Upper lobe of left lung (tissue), 6 donors: ENCODE results near the gene EXOSC1. TPM values are rescaled to one million over a fixed set of nuclear protein-coding genes. Genes with fewer than 3 reads are reported as not detected.
"Not testable (repeated sequence)": the region's sequence is repeated elsewhere in the genome, so short reads cannot be mapped to it uniquely, and the experiment has no call there.

Experiments
- ATAC-seq, 2 donors: fragments of 200-7000 bp; cut with Tn5 transposase; one replicate each; pipeline ENCODE4 v1.9.1; 2022; ENCODE audit warnings: mild to moderate bottlenecking in 2 of 2, moderate library complexity in 2 of 2; ENCODE audit not compliant: low FRiP score in 2 of 2
- DNase-seq, 2 donors: peaks; one replicate each; pipeline ENCODE4 v3.0.0-alpha.2; 2019 to 2020
- H3K27ac ChIP-seq, 4 donors: fragments of 200-600 bp; sonication (generic); one replicate each; pipeline ENCODE4 v1.5.1; 2016 to 2019
- H3K27me3 ChIP-seq, 4 donors: fragments of 200-600 bp; sonication (generic); one replicate each; pipeline ENCODE4 v1.5.1; 2017 to 2019
- H3K36me3 ChIP-seq, 4 donors: fragments of 200-600 bp; sonication (generic); one replicate each; pipeline ENCODE4 v1.5.1; 2016 to 2019
- H3K4me1 ChIP-seq, 4 donors: fragments of 200-600 bp; sonication (generic); one replicate each; pipeline ENCODE4 v1.5.1; 2018 to 2019
- H3K4me3 ChIP-seq, 4 donors: fragments of 200-600 bp; sonication (generic); one replicate each; pipeline ENCODE4 v1.5.1; 2017 to 2019; ENCODE audit warnings: mild to moderate bottlenecking in 2 of 4, moderate library complexity in 1 of 4
- H3K9me3 ChIP-seq, 4 donors: fragments of 200-600 bp; sonication (generic); one replicate each; pipeline ENCODE4 v1.5.1; 2018 to 2019
- EP300 ChIP-seq, 4 donors: sonication (generic); formaldehyde crosslinking; IDR thresholded peaks; one replicate each; pipeline ENCODE4 v1.5.1; 2017; ENCODE audit warnings: antibody characterized with exemption in 4 of 4, control low read depth in 2 of 4
- POLR2A ChIP-seq, 4 donors: fragments of 450-650 bp; IDR thresholded peaks; one replicate each; pipeline ENCODE4 v1.5.1; 2016 to 2017; ENCODE audit warnings: antibody characterized with exemption in 4 of 4, mild to moderate bottlenecking in 2 of 4
- POLR2AphosphoS5 ChIP-seq, 2 donors: sonication (generic); formaldehyde crosslinking; IDR thresholded peaks; one replicate each; pipeline ENCODE4 v1.5.1; 2017; ENCODE audit warnings: antibody characterized with exemption in 2 of 2
- WGBS, 2 donors: methylation state at CpG; one replicate each; pipeline ENCODE4 v1.1.5; 2017 to 2018; 5-methylcytosine and 5-hydroxymethylcytosine counted together
- total RNA-seq, 6 donors: library from RNA; depleted of rRNA in 4 of 6; stranded (reverse); fragments of >200 nt in 4 of 6; gene quantifications; one replicate each; pipeline versions ENCODE4 v1.1.0 to v1.2.1, GENCODE V29; 2016 to 2021
- TF ChIP-seq, protein P1 (sequence below), 6 experiments: fragments of 450-650 bp in 4 of 6; fragments of 200-600 bp in 2 of 6; sonication (generic) in 2 of 6; IDR thresholded peaks; one replicate each; pipeline ENCODE4 v1.5.1; 2016 to 2019; ENCODE audit warnings: antibody characterized with exemption in 6 of 6
- donor health status: DM: no; HTN: no; CAD: no; lungs with moderate emphysema.
- donor health status: DM: no; HTN: yes; CAD: no; lungs with severe emphysema.

EXOSC1 gene
- total RNA-seq, 6 donors from 2014 or later: 19.5 to 30.4 (median 28.1) TPM

DNA sequence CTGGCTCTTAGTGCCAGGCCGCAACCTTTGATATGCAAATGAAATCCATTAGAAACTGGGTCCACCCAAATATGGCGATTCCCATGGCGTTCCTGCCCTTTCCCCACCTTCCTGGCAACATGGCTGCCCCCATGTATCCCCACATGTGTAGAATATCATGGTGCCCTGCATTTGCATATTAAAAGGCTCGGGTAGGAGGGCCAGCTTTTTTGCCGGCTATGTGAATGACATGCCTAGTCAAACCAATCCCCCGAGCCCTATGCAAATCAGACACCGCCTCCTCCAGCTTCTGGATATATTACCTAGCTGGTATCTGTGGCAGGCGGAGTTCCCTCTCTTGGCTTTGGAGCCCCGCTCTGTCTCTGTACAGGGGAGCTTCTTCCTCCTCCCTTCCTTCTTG, 34.1 kb upstream of the EXOSC1 start:
- Histone ChIP-seq H3K9me3 (no peaks in the 10 kb centered on the region), H3K27me3 (no peaks in the 10 kb centered on the region), H3K4me1 (peaks cover 0 to 41% (median 14%) of the 10 kb centered on the region in 4 donors), H3K27ac (peak overlapping the region in 1 of 4 donors; percentile 15), H3K36me3 (peaks cover 18 to 74% (median 47%) of the 10 kb centered on the region in 4 donors), H3K4me3 (no peak overlapping the region)
- TF ChIP-seq POLR2A (IDR thresholded peaks at IDR 0.05) (no peak), EP300 (IDR thresholded peaks at IDR 0.05) (no peak), POLR2AphosphoS5 (IDR thresholded peaks at IDR 0.05) (no peak)
- TF ChIP-seq, protein P1, sequence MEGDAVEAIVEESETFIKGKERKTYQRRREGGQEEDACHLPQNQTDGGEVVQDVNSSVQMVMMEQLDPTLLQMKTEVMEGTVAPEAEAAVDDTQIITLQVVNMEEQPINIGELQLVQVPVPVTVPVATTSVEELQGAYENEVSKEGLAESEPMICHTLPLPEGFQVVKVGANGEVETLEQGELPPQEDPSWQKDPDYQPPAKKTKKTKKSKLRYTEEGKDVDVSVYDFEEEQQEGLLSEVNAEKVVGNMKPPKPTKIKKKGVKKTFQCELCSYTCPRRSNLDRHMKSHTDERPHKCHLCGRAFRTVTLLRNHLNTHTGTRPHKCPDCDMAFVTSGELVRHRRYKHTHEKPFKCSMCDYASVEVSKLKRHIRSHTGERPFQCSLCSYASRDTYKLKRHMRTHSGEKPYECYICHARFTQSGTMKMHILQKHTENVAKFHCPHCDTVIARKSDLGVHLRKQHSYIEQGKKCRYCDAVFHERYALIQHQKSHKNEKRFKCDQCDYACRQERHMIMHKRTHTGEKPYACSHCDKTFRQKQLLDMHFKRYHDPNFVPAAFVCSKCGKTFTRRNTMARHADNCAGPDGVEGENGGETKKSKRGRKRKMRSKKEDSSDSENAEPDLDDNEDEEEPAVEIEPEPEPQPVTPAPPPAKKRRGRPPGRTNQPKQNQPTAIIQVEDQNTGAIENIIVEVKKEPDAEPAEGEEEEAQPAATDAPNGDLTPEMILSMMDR (IDR thresholded peaks at IDR 0.05): no peak
- no peak for DNase-seq
- ATAC-seq: no peak
- 86 to 94% methylated on average over 9 of the region's 9 CpGs for WGBS, 2 donors

DNA sequence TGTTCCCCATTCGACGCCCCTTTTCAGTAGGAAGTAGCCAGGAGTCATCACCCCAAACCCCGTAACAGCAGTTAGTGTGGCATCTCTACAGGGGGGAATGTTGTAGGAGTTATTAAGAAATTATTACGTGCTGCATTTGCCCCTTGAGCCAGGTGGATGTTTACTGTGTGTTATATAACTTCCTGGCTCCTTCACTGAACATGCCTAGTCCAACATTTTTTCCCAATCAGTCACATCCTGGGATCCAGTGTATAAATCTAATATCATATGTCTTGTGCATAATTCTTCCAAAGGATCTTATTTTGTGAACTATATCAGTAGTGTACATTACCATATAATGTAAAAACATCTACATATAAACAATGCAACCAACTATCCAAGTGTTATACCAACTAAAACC, 33.6 kb upstream of the EXOSC1 start:
- WGBS, 2 donors: 73 to 85% methylated on average over 1 to 4 of the region's 4 CpGs
- not testable (repeated sequence) for H3K27me3 ChIP-seq, H3K4me3 ChIP-seq, H3K9me3 ChIP-seq, ATAC-seq, DNase-seq
- Histone ChIP-seq H3K4me1 (peaks cover 0 to 41% (median 14%) of the 10 kb centered on the region in 4 donors), H3K27ac (peak overlapping the region in 2 of 4 donors; percentile 15 to 22), H3K36me3 (peaks cover 21 to 76% (median 48%) of the 10 kb centered on the region in 4 donors)

DNA sequence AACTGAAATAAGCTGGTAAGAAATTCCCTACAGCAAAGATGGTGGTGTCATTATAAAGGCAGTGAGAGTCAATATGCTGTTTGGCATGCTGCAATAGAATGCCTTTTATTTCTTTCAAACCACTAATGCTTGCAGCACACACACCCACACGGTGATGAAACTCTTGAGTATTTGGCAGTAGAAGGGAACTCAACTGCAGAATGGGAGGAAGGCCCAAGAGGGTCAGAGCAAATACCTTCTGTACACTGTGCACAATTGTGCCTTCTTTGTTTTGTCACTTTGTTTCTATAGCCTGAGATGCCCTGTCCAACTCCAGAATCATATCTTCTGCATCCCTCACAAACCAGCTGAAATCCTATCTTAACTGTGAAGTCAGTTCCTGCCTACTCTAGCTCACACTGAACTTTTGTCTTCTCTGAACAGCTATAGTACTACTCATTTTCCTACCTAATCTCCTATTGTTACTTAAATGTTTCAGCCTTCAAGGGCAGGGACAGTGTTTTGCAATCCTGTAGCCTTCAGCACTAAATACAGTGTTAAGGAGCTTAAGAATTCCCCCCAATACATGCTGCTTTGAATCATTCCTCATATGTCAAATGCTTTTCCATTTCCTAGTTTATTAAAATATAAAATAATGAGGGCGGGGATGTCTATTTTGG, 30.3 kb upstream of the EXOSC1 start:
- H3K27ac ChIP-seq: peak overlapping the region; percentile 6 to 61 (median 30)
- TF ChIP-seq POLR2AphosphoS5 (IDR thresholded peaks at IDR 0.05) (no peak), POLR2A (IDR thresholded peaks at IDR 0.05) (no peak)
- WGBS, 2 donors: 69 to 70% methylated on average over 2 of the region's 2 CpGs
- peaks cover 0 to 34% (median 8%) of the 10 kb centered on the region in 4 donors for H3K4me1 ChIP-seq
- H3K9me3 ChIP-seq: no peaks in the 10 kb centered on the region
- DNase-seq: peak in 1 of 2 donors; percentile 41
- no peak overlapping the region for H3K4me3 ChIP-seq
- H3K36me3 ChIP-seq: peaks cover 35 to 95% (median 66%) of the 10 kb centered on the region in 4 donors
- ATAC-seq: peak; percentile 75 to 77
- no peaks in the 10 kb centered on the region for H3K27me3 ChIP-seq

DNA sequence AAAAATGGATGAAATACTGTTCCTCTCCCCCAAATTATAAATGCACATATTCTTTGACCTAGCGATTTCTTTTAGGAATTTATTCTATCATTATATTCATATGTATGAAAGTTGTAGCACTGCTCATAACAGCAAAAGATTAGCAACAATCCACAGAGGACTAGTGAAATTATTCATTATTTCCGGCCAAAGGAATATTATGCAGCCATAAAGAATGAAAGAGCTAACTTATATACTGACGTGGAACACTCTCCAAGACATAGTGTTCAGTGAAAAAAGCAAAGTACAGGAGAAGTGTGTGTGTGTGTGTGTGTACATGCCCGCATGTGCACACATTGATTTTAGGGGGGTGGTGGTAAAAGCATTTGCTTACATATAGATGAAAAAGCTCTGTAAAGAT, 29.1 kb upstream of the EXOSC1 start:
- Histone ChIP-seq H3K27me3 (no peaks in the 10 kb centered on the region), H3K4me1 (peaks cover 0 to 30% (median 8%) of the 10 kb centered on the region in 4 donors), H3K36me3 (peaks cover 35 to 95% (median 66%) of the 10 kb centered on the region in 4 donors), H3K4me3 (no peak overlapping the region), H3K9me3 (no peaks in the 10 kb centered on the region), H3K27ac (peak overlapping the region in 2 of 4 donors; percentile 41 to 61)
- 96 to 99% methylated on average over 4 of the region's 4 CpGs for WGBS, 2 donors
- no peak for TF ChIP-seq POLR2AphosphoS5 (IDR thresholded peaks at IDR 0.05)
- TF ChIP-seq, protein P1 (IDR thresholded peaks at IDR 0.05): no peak
- TF ChIP-seq POLR2A (IDR thresholded peaks at IDR 0.05): no peak
- TF ChIP-seq EP300 (IDR thresholded peaks at IDR 0.05): no peak
- DNase-seq (no peak), ATAC-seq (no peak)

DNA sequence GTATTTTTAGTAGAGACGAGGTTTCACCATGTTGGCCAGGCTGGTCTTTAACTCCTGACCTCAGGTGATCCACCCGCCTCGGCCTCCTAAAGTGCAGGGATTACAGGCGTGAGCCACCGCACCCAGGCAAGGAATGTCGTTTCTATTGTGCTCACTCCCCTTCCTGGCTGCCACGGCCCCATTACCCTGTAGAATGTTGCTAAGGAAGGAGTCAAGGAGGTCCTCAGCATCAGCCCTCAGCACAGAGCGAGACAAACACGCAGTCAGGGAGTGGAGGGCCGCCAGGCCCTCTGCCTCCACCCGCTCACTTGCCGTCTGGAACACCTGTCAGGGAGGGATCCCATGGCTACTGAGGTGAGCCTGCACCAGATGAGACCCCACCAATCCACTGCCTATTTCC, 23.0 kb upstream of the EXOSC1 start:
- TF ChIP-seq EP300 (IDR thresholded peaks at IDR 0.05) (peak in 3 of 4 donors; percentile 22 to 55 (median 32)), POLR2A (IDR thresholded peaks at IDR 0.05) (peak in 1 of 4 donors; percentile 43), POLR2AphosphoS5 (IDR thresholded peaks at IDR 0.05) (peak in 1 of 2 donors; percentile 39)
- DNase-seq: peak; percentile 71 to 77
- peak; percentile 44 to 90 for ATAC-seq
- not testable (repeated sequence) for H3K9me3 ChIP-seq, H3K4me3 ChIP-seq, H3K27me3 ChIP-seq
- Histone ChIP-seq H3K36me3 (peaks cover 15 to 99% (median 76%) of the 10 kb centered on the region in 4 donors), H3K4me1 (peaks cover 0 to 27% (median 11%) of the 10 kb centered on the region in 4 donors), H3K27ac (peak overlapping the region; percentile 54 to 78 (median 66))
- 59 to 74% methylated on average over 7 to 12 of the region's 12 CpGs for WGBS, 2 donors

DNA sequence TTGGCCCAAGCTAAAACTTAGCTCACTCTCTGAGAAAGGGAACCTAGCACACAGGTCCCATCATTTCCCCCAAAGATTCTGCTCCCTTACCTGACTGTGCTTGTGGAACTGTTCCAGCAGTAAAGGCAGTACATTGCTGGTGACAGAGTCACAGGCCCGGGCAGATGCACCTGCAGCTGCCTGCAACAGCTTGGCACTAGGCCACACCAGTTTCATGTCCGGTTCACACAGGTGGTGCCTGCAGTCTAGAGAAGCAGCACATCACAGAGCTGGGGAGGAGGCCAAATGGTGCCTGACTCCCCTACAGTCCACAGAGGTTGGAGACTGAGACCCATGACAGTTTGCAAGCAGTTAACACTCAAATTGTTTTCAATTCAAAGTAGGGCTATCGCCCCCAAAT, 22.4 kb upstream of the EXOSC1 start:
- no peak for DNase-seq
- TF ChIP-seq POLR2AphosphoS5 (IDR thresholded peaks at IDR 0.05) (no peak), EP300 (IDR thresholded peaks at IDR 0.05) (no peak), POLR2A (IDR thresholded peaks at IDR 0.05) (no peak)
- TF ChIP-seq, protein P1 (IDR thresholded peaks at IDR 0.05): no peak
- peaks cover 15 to 99% (median 76%) of the 10 kb centered on the region in 4 donors for H3K36me3 ChIP-seq

More for the DNA sequence above, 22.4 kb upstream of the EXOSC1 start:
- peaks cover 0 to 27% (median 14%) of the 10 kb centered on the region in 4 donors for H3K4me1 ChIP-seq
- H3K27me3 ChIP-seq: no peaks in the 10 kb centered on the region
- no peak overlapping the region for H3K4me3 ChIP-seq
- ATAC-seq: no peak
- peak overlapping the region; percentile 54 to 78 (median 66) for H3K27ac ChIP-seq
- 77 to 78% methylated on average over 2 to 3 of the region's 3 CpGs for WGBS, 2 donors
- H3K9me3 ChIP-seq: no peaks in the 10 kb centered on the region
